K562 (cell line): Measurements from ENCODE around the gene SRL. TPM values are rescaled to one million over a fixed set of nuclear protein-coding genes. Genes with fewer than 3 reads are reported as not detected.

Experiments used
- ATAC-seq: fragments of 200-7000 bp; cut with Tn5 transposase; 3 replicates; pipeline ENCODE4 v1.9.1; 2020; ENCODE audit warnings: moderate library complexity
- BruUV-seq: library from RNA; stranded (reverse); fragments of 400-500 nt; replicated peaks from 2 replicates; lab custom pipeline; 2021; lab: Mats Ljungman, UMichigan
- CTCF ChIA-PET: fragments of 300-600 bp; formaldehyde crosslinking; extraction: SDS; loops from one replicate; lab custom pipeline; 2021; ENCODE audit warnings: low intra/inter-chr PET ratio; lab: Yijun Ruan, JAX
- POLR2A ChIA-PET: fragments of 300-600, 350-650 bp; sonication (Branson Sonifier 250); formaldehyde crosslinking; extraction: SDS; loops from one replicate; lab custom pipeline; 2021; ENCODE audit warnings: antibody characterized with exemption, inconsistent platforms; lab: Yijun Ruan, JAX
- DNase-seq, 4 experiments: peaks; one replicate each; pipeline versions ENCODE4 v3.0.0 to v3.0.0-alpha.2; 2011 to 2018; ENCODE audit warnings: low spot score in 3 of 4, mixed read lengths in 3 of 4; ENCODE audit errors: extremely low read depth in 1 of 4
- FAIRE-seq: peaks from 2 replicates; lab custom pipeline; 2011; peaks lifted over from hg19 to GRCh38; lab: Jason Lieb, UNC
- H2AFZ ChIP-seq: 2 replicates; pipeline ENCODE4 v1.6.0; 2011; ENCODE audit warnings: low read depth, low read length, control low read depth, inconsistent platforms
- H3K27ac ChIP-seq: fragments of 200-600 bp; 3 replicates; pipeline ENCODE4 v1.8.0; 2011; ENCODE audit warnings: low read depth, mild to moderate bottlenecking, control low read depth, inconsistent platforms, low read length, moderate library complexity, mixed read lengths; ENCODE audit errors: extremely low read depth
- H3K27me3 ChIP-seq, 2 experiments: fragments of 300-600 bp in 1 of 2; 2 replicates in 1 of 2; 3 replicates in 1 of 2; pipeline versions ENCODE4 v1.6.0 to v1.8.0; 2011; ENCODE audit warnings: inconsistent platforms in 2 of 2, low read length in 2 of 2, mild to moderate bottlenecking in 1 of 2, mixed read lengths in 1 of 2, moderate library complexity in 1 of 2; ENCODE audit not compliant: control insufficient read depth in 2 of 2, insufficient read depth in 2 of 2
- H3K36me3 ChIP-seq: fragments of 300-600 bp; 3 replicates; pipeline ENCODE4 v1.8.0; 2011; ENCODE audit warnings: mild to moderate bottlenecking, low read length, inconsistent platforms; ENCODE audit not compliant: control insufficient read depth, insufficient read depth
- H3K4me1 ChIP-seq, 2 experiments: fragments of 200-600 bp in 1 of 2; replicated peaks in 1 of 2; 2 replicates in 1 of 2; 3 replicates in 1 of 2; pipeline versions ENCODE4 v1.5.1 to v1.8.0; 2011; ENCODE audit warnings: inconsistent platforms in 2 of 2, low read length in 2 of 2, mild to moderate bottlenecking in 1 of 2, mixed read lengths in 1 of 2, moderate library complexity in 1 of 2; ENCODE audit not compliant: control insufficient read depth in 2 of 2, insufficient read depth in 2 of 2
- H3K4me2 ChIP-seq: 2 replicates; pipeline ENCODE4 v1.6.1; 2011; ENCODE audit warnings: low read length, control low read depth, inconsistent platforms, mixed read lengths; ENCODE audit not compliant: insufficient read depth
- H3K4me3 ChIP-seq: fragments of 200-600 bp; sonication (generic), shearing (Covaris generic); 2 replicates; pipeline ENCODE4 v1.5.1; 2016; ENCODE audit warnings: control low read depth, inconsistent platforms
- H3K79me2 ChIP-seq: fragments of 200-600 bp; 3 replicates; pipeline ENCODE4 v1.8.0; 2011; ENCODE audit warnings: low read length, inconsistent platforms; ENCODE audit not compliant: control insufficient read depth, insufficient read depth
- H3K9ac ChIP-seq, 2 experiments: 2 replicates each; pipeline versions ENCODE4 v1.6.0 to v1.6.1; 2011; ENCODE audit warnings: low read depth in 2 of 2, low read length in 2 of 2, control low read depth in 1 of 2, inconsistent platforms in 1 of 2, mild to moderate bottlenecking in 1 of 2, mixed read lengths in 1 of 2; ENCODE audit not compliant: insufficient read depth in 1 of 2
- H3K9me1 ChIP-seq: one replicate; pipeline ENCODE4 v1.6.0; 2011; ENCODE audit warnings: inconsistent platforms, mild to moderate bottlenecking, low read length, moderate library complexity; ENCODE audit not compliant: control insufficient read depth, insufficient read depth
- H3K9me3 ChIP-seq: replicated peaks from 2 replicates; pipeline ENCODE4 v1.5.1; 2011; ENCODE audit warnings: low read depth, low read length, inconsistent platforms; ENCODE audit not compliant: control insufficient read depth, insufficient read depth
- H4K20me1 ChIP-seq: replicated peaks from 2 replicates; pipeline ENCODE4 v1.6.1; 2011; ENCODE audit warnings: low read length, inconsistent platforms, mixed read lengths; ENCODE audit not compliant: control insufficient read depth, insufficient read depth
- CEBPG ChIP-seq, 3 experiments: fragments of 200-800 bp in 1 of 3; sonication (Bioruptor generic) in 1 of 3; sonication (generic) in 1 of 3; formaldehyde crosslinking in 1 of 3; IDR thresholded peaks in 2 of 3; conservative IDR thresholded peaks in 1 of 3; 2 replicates each; pipeline versions ENCODE4 v1.6.1 to v1.8.0; 2016 to 2022; ENCODE audit warnings: missing compliant biosample characterization in 2 of 3, missing genetic modification characterization in 2 of 3, mild to moderate bottlenecking in 1 of 3, missing genetic modification reagents in 1 of 3
- FOXA1 ChIP-seq: fragments of 450-650 bp; IDR thresholded peaks from 2 replicates; pipeline ENCODE4 v1.6.1; 2016; ENCODE audit warnings: mild to moderate bottlenecking, borderline replicate concordance
- MAFK ChIP-seq: IDR thresholded peaks from 2 replicates; pipeline ENCODE4 v1.6.1; 2011; ENCODE audit warnings: low read length, improper control_type of control experiment
- POLR2AphosphoS2 ChIP-seq: IDR thresholded peaks from 2 replicates; pipeline ENCODE4 v1.6.1; 2012; ENCODE audit warnings: low read length, improper control_type of control experiment
- PURB ChIP-seq: sonication (generic); formaldehyde crosslinking; IDR thresholded peaks from 2 replicates; pipeline ENCODE4 v1.9.0; 2021; ENCODE audit warnings: low read depth, mild to moderate bottlenecking, missing genetic modification reagents
- SMAD4 ChIP-seq: fragments of 250-450 bp; sonication (Bioruptor Pico); conservative IDR thresholded peaks from 2 replicates; pipeline ENCODE4 v1.8.0; 2021; ENCODE audit warnings: inconsistent platforms, mild to moderate bottlenecking, moderate library complexity
- SOX6 ChIP-seq: fragments of 450-650 bp; IDR thresholded peaks from 2 replicates; pipeline ENCODE4 v1.6.1; 2014; ENCODE audit warnings: mild to moderate bottlenecking
- STAT5A ChIP-seq: IDR thresholded peaks from 2 replicates; pipeline ENCODE4 v1.6.1; 2012; ENCODE audit warnings: low read length, inconsistent platforms, borderline replicate concordance
- ZNF507 ChIP-seq: conservative IDR thresholded peaks from 2 replicates; pipeline ENCODE4 v1.6.1; 2017; ENCODE audit warnings: missing genetic modification characterization, missing compliant biosample characterization
- WGBS: fragments of 100-300 bp; shearing (Covaris generic); methylation state at CpG from one replicate; pipeline ENCODE4 v1.1.6; 2016; ENCODE audit warnings: low coverage, mixed read lengths; ENCODE audit not compliant: insufficient coverage; ENCODE audit errors: missing lambda C conversion rate; 5-methylcytosine and 5-hydroxymethylcytosine counted together
- in situ Hi-C: fragments of 300-500 bp; cut with MboI; formaldehyde crosslinking; loops from 4 replicates; pipeline ENCODE4 v1.15.0; 2018; ENCODE audit warnings: inconsistent platforms, mixed read lengths
- intact Hi-C: fragments of 100-400 bp; cut with micrococcal nuclease; formaldehyde crosslinking; loops from 2 replicates; pipeline ENCODE4 v1.14.2; 2022
- polyA plus RNA-seq, 8 experiments: library from polyadenylated mRNA; depleted of rRNA in 4 of 8; stranded (reverse) in 5 of 8; unstranded in 3 of 8; fragments of >200 nt; fragmentation: Nextera tagmentation in 2 of 8; fragmentation: Illumina TruSeq in 1 of 8; extraction: Ambion mirVana in 2 of 8; extraction: Trizol in 1 of 8; gene quantifications; 2 replicates each; pipeline versions ENCODE4 v1.2.1 to v1.2.3, GENCODE V29; 2011 to 2014; ENCODE audit warnings: inconsistent platforms in 1 of 8, missing spikeins in 1 of 8
- total RNA-seq, 7 experiments: library from RNA; depleted of rRNA in 6 of 7; stranded (reverse); fragments of >200 nt in 6 of 7; fragmentation: Illumina TruSeq in 2 of 7; extraction: Trizol in 2 of 7; gene quantifications; 2 replicates each; pipeline versions ENCODE4 v1.2.1 to v1.2.3, GENCODE V29; 2011 to 2021; ENCODE audit warnings: low replicate concordance in 1 of 7
- TF ChIP-seq, protein P1 (sequence below), 2 experiments: IDR thresholded peaks; 2 replicates each; pipeline ENCODE4 v1.6.1; 2012; ENCODE audit warnings: improper control_type of control experiment in 2 of 2, low read depth in 2 of 2, low read length in 2 of 2, borderline replicate concordance in 1 of 2
- TF ChIP-seq, protein P2 (sequence below): fragments of 250-450 bp; sonication (Bioruptor Pico); IDR thresholded peaks from 2 replicates; pipeline ENCODE4 v1.8.0; 2021; ENCODE audit warnings: borderline replicate concordance, mild to moderate bottlenecking, moderate library complexity; ENCODE audit not compliant: poor library complexity, severe bottlenecking

Gene SRL
- total and polyA plus RNA-seq, 9 of the 15 experiments (the other 6 are each of a cell fraction or from before 2014, with no cell fraction given) = 0.01 TPM; not detected in 8

- 0 out of 5 replicates have a peak, but pooled peaks cover 0 to 4% of the 10 kb centered on the region in 2 experiments for H3K4me1 ChIP-seq
- ChIA-PET CTCF (no interaction called here), POLR2A (no interaction called here)
- intact Hi-C loops = no loop called here
- H2AFZ ChIP-seq = no peak overlapping the region
- H3K27ac ChIP-seq = no peak overlapping the region
- no peak overlapping the region for H3K4me2 ChIP-seq
- no peak for DNase-seq
- H3K36me3 ChIP-seq = no peaks in the 10 kb centered on the region
- no peaks in the 10 kb centered on the region for H3K9me3 ChIP-seq
- 0 out of 2 replicates have a peak, but pooled peaks cover 3% of the 10 kb centered on the region for H4K20me1 ChIP-seq
- no peak overlapping the region for H3K9ac ChIP-seq
- no peaks in the 10 kb centered on the region for H3K79me2 ChIP-seq
- WGBS = 0% methylated on average over 2 of the region's 2 CpGs
- no TSS peak for BruUV-seq
- ATAC-seq = no peak
- H3K27me3 ChIP-seq = peaks cover 22 to 54% of the 10 kb centered on the region in 2 experiments
- H3K4me3 ChIP-seq = no peak overlapping the region
- TF ChIP-seq SMAD4 (CRISPR knock-in tag) (no peak), SOX6 (no peak), STAT5A (no peak), POLR2AphosphoS2 (no peak), PURB (CRISPR knock-in tag) (no peak), MAFK (no peak), ZNF507 (tag) (no peak), CEBPG (CRISPR knock-in tag; IDR thresholded peaks at IDR 0.05) (no peak), CEBPG (tag; conservative IDR thresholded peaks at IDR 0.05 in 1 of 2, IDR thresholded peaks at IDR 0.05 in 1 of 2) (no peak), FOXA1 (no peak)
- TF ChIP-seq, protein P1, sequence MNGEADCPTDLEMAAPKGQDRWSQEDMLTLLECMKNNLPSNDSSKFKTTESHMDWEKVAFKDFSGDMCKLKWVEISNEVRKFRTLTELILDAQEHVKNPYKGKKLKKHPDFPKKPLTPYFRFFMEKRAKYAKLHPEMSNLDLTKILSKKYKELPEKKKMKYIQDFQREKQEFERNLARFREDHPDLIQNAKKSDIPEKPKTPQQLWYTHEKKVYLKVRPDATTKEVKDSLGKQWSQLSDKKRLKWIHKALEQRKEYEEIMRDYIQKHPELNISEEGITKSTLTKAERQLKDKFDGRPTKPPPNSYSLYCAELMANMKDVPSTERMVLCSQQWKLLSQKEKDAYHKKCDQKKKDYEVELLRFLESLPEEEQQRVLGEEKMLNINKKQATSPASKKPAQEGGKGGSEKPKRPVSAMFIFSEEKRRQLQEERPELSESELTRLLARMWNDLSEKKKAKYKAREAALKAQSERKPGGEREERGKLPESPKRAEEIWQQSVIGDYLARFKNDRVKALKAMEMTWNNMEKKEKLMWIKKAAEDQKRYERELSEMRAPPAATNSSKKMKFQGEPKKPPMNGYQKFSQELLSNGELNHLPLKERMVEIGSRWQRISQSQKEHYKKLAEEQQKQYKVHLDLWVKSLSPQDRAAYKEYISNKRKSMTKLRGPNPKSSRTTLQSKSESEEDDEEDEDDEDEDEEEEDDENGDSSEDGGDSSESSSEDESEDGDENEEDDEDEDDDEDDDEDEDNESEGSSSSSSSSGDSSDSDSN (IDR thresholded peaks at IDR 0.05; ENCODE audit: borderline replicate concordance in 1 of 2, low read depth in 2 of 2, low read length in 2 of 2) = no peak
- TF ChIP-seq, protein P2, sequence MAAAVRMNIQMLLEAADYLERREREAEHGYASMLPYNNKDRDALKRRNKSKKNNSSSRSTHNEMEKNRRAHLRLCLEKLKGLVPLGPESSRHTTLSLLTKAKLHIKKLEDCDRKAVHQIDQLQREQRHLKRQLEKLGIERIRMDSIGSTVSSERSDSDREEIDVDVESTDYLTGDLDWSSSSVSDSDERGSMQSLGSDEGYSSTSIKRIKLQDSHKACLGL (CRISPR knock-in tag) = no peak
- in situ Hi-C loops = no loop called here
- H3K9me1 ChIP-seq = no peaks in the 10 kb centered on the region
- FAIRE-seq = no peak
Measured at GRCh38 chr16:4215106-4215505, 26.8 kb downstream of the SRL start.
